ENCODE results near the gene PLEKHM2. TPM values are rescaled to one million over a fixed set of nuclear protein-coding genes. Genes with fewer than 3 reads are reported as not detected.

The PLEKHM2 gene
- total and polyA plus RNA-seq, 2 of the 4 experiments (the other 2 are of a cell fraction) = 24.7 to 48.0 TPM

DNA sequence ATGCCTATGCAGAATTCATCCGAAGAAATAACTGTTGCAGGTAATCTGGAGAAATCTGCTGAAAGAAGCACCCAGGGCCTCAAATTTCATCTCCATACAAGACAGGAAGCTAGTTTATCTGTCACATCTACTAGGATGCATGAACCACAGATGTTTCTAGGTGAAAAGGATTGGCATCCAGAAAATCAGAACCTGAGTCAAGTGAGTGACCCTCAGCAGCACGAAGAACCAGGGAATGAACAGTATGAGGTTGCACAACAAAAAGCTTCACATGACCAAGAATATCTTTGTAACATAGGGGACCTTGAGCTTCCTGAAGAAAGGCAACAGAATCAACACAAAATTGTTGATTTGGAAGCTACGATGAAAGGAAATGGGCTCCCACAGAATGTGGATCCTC, 24.0 kb upstream of the PLEKHM2 start:
- dilution Hi-C loops (cut with HindIII; ENCODE audit: low sequenced_read_pairs, unreplicated experiment) (no loop called here), in situ Hi-C loops (cut with MboI; ENCODE audit: low sequenced_read_pairs) (no loop called here), intact Hi-C loops (cut with micrococcal nuclease) (loop anchor here (5.0 kb wide), 1 partner anchor 33 kb away; no protein-coding TSS in a partner anchor)
- Histone ChIP-seq H3K4ac (ENCODE audit: low read depth, low read length) (no peak overlapping the region), H3K9me1 (ENCODE audit: insufficient read depth, low read length) (peaks cover 3% of the 10 kb centered on the region; the same call in 1 of the 2 replicates), H2AK9ac (replicated peaks; ENCODE audit: low read depth, low read length, poor library complexity) (no peak overlapping the region), H3K4me2 (ENCODE audit: low read depth, low read length) (no peak overlapping the region), H4K91ac (ENCODE audit: insufficient read depth, low read depth, low read length) (no peak overlapping the region), H4K20me1 (ENCODE audit: insufficient read depth, low read length) (no peaks in the 10 kb centered on the region; the same call in 1 of the 2 replicates), H3K9me3 (ENCODE audit: control insufficient read depth, insufficient read depth, low read length) (no peaks in the 10 kb centered on the region), H2BK20ac (ENCODE audit: low read depth, low read length) (no peak overlapping the region), H3K9ac (ENCODE audit: low read depth, low read length) (no peak overlapping the region), H2AK5ac (ENCODE audit: low read depth, low read length) (no peak overlapping the region), H3K23ac (ENCODE audit: low read depth, low read length) (no peak overlapping the region), H2AFZ (replicated peaks; ENCODE audit: low read length, poor library complexity) (no peak overlapping the region), H3K27ac (ENCODE audit: insufficient read depth, low read length) (no peak overlapping the region), H3K18ac (ENCODE audit: low read depth, low read length) (no peak overlapping the region), H2BK15ac (ENCODE audit: low read depth, low read length) (no peak overlapping the region), H3K4me1 (ENCODE audit: control insufficient read depth, insufficient read depth, low read length) (no peaks in the 10 kb centered on the region), H2BK120ac (ENCODE audit: low read depth, low read length) (no peak overlapping the region), H2BK5ac (ENCODE audit: low read depth, low read length, poor library complexity, severe bottlenecking) (no peak overlapping the region), H4K8ac (ENCODE audit: low read depth in 2 of 2, low read length in 2 of 2) (no peak overlapping the region), H3K14ac (replicated peaks; ENCODE audit: low read depth, low read length) (no peak overlapping the region), H3K79me1 (ENCODE audit: low read depth in 1 of 2, low read length in 2 of 2) (peaks cover 20 to 23% of the 10 kb centered on the region in 2 experiments; a peak in 3 of 4 replicates), H3K4me3 (ENCODE audit: insufficient read depth, low read depth, low read length) (no peak overlapping the region), H3K36me3 (ENCODE audit: control insufficient read depth, insufficient read depth, low read length) (peaks cover 16% of the 10 kb centered on the region), H3K27me3 (ENCODE audit: control insufficient read depth, insufficient read depth, low read length) (no peaks in the 10 kb centered on the region), H3K56ac (ENCODE audit: extremely low read depth, insufficient read depth, low read length) (no peak overlapping the region), H4K5ac (ENCODE audit: low read depth, low read length) (no peak overlapping the region)
- POLR2A ChIA-PET (ENCODE audit: unreplicated experiment) = no interaction called here
- no peak for DNase-seq
- CTCF ChIA-PET = interaction anchor here (0.6 kb wide), 1 partner anchor 11 kb away, joined by 6 read pairs; no protein-coding TSS in a partner anchor
- TF ChIP-seq, protein P1, sequence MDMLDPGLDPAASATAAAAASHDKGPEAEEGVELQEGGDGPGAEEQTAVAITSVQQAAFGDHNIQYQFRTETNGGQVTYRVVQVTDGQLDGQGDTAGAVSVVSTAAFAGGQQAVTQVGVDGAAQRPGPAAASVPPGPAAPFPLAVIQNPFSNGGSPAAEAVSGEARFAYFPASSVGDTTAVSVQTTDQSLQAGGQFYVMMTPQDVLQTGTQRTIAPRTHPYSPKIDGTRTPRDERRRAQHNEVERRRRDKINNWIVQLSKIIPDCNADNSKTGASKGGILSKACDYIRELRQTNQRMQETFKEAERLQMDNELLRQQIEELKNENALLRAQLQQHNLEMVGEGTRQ (IDR thresholded peaks at IDR 0.05; ENCODE audit: low read depth, low read length) = no peak
- TF ChIP-seq CHD1 (IDR thresholded peaks at IDR 0.05; ENCODE audit: low read depth, low read length) = no peak
- TF ChIP-seq RFX5 (IDR thresholded peaks at IDR 0.05; ENCODE audit: low read depth, low read length) = no peak
- no peak for TF ChIP-seq CTCF (conservative IDR thresholded peaks at IDR 0.05; ENCODE audit: low read depth, low read length)
- no peak for TF ChIP-seq MAFK (IDR thresholded peaks at IDR 0.05; ENCODE audit: low read depth, low read length)
- TF ChIP-seq RAD21 (IDR thresholded peaks at IDR 0.05; ENCODE audit: low read length) = no peak
- TF ChIP-seq MXI1 (IDR thresholded peaks at IDR 0.05; ENCODE audit: borderline replicate concordance, low read depth, low read length) = no peak
- no peak for TF ChIP-seq RCOR1 (IDR thresholded peaks at IDR 0.05; ENCODE audit: insufficient replicate concordance, low read length)
- no peak for TF ChIP-seq POLR2A (IDR thresholded peaks at IDR 0.05; ENCODE audit: low read depth, low read length)
- no peak for TF ChIP-seq MAZ (IDR thresholded peaks at IDR 0.05; ENCODE audit: borderline replicate concordance, low read depth, low read length)
- no peak for TF ChIP-seq FOS (IDR thresholded peaks at IDR 0.05; ENCODE audit: low read depth, low read length)
- no peak for TF ChIP-seq NFE2L2 (IDR thresholded peaks at IDR 0.05; ENCODE audit: low read depth, low read length)
- no TSS peak for BruUV-seq (replicated peaks)
- 100% methylated on average over 2 of the region's 3 CpGs; no CpG with 5 or more reads in 1 of the 2 experiments for WGBS, 2 experiments (ENCODE audit: extremely low coverage in 2 of 2, insufficient read length in 1 of 2)
- no peak for ATAC-seq (ENCODE audit: low read depth)

All from IMR-90 (cell line).